WTC11 (cell line): ENCODE measurements around the gene OCA2.

Experiments used
- CREB1 ChIP-seq: sonication (generic); formaldehyde crosslinking; IDR thresholded peaks from 2 replicates; pipeline ENCODE4 v1.8.0; 2023; ENCODE audit warnings: mild to moderate bottlenecking, missing genetic modification reagents
- CTCF ChIP-seq: fragments of 200-600 bp; IDR thresholded peaks from 2 replicates; pipeline ENCODE4 v1.8.0; 2022; ENCODE audit warnings: antibody characterized with exemption
- ETV6 ChIP-seq: sonication (generic); formaldehyde crosslinking; IDR thresholded peaks from 2 replicates; pipeline ENCODE4 v1.8.1; 2022; ENCODE audit warnings: mild to moderate bottlenecking, missing genetic modification reagents
- HMGXB4 ChIP-seq: sonication (generic); formaldehyde crosslinking; IDR thresholded peaks from 2 replicates; pipeline ENCODE4 v1.8.1; 2023; ENCODE audit warnings: mild to moderate bottlenecking, moderate library complexity, missing genetic modification reagents
- KAT7 ChIP-seq: sonication (generic); formaldehyde crosslinking; IDR thresholded peaks from 2 replicates; pipeline ENCODE4 v1.8.1; 2023; ENCODE audit warnings: missing genetic modification reagents, mild to moderate bottlenecking, borderline replicate concordance
- MAX ChIP-seq: sonication (generic); formaldehyde crosslinking; IDR thresholded peaks from 2 replicates; pipeline ENCODE4 v1.8.0; 2022; ENCODE audit warnings: mild to moderate bottlenecking, missing genetic modification reagents
- SP1 ChIP-seq: sonication (generic); formaldehyde crosslinking; conservative IDR thresholded peaks from 2 replicates; pipeline ENCODE4 v1.8.1; 2022; ENCODE audit warnings: missing genetic modification reagents
- STAT6 ChIP-seq: sonication (generic); formaldehyde crosslinking; conservative IDR thresholded peaks from 2 replicates; pipeline ENCODE4 v1.8.1; 2023; ENCODE audit warnings: mild to moderate bottlenecking, low read depth, missing genetic modification reagents, moderate library complexity
- ZBTB43 ChIP-seq: sonication (generic); formaldehyde crosslinking; IDR thresholded peaks from 2 replicates; pipeline ENCODE4 v1.8.1; 2023; ENCODE audit warnings: mild to moderate bottlenecking, missing genetic modification reagents
- TF ChIP-seq, protein P1 (sequence below): sonication (generic); formaldehyde crosslinking; conservative IDR thresholded peaks from 2 replicates; pipeline ENCODE4 v1.8.1; 2022; ENCODE audit warnings: mild to moderate bottlenecking, missing genetic modification reagents
- TF ChIP-seq, protein P2 (sequence below): sonication (generic); formaldehyde crosslinking; IDR thresholded peaks from 2 replicates; pipeline ENCODE4 v1.8.0; 2023; ENCODE audit warnings: mild to moderate bottlenecking, missing genetic modification reagents
- TF ChIP-seq, protein P3 (sequence below): sonication (generic); formaldehyde crosslinking; IDR thresholded peaks from 2 replicates; pipeline ENCODE4 v1.8.1; 2023; ENCODE audit warnings: mild to moderate bottlenecking, missing genetic modification reagents, moderate library complexity
- TF ChIP-seq, protein P4 (sequence below): sonication (generic); formaldehyde crosslinking; IDR thresholded peaks from 2 replicates; pipeline ENCODE4 v1.8.1; 2023; ENCODE audit warnings: mild to moderate bottlenecking, missing genetic modification reagents, borderline replicate concordance

- TF ChIP-seq ZBTB43 (CRISPR knock-in tag): no peak
- no peak for TF ChIP-seq MAX (CRISPR knock-in tag)
- no peak for TF ChIP-seq CTCF
- no peak for TF ChIP-seq SP1 (CRISPR knock-in tag)
- no peak for TF ChIP-seq HMGXB4 (CRISPR knock-in tag)
- TF ChIP-seq STAT6 (CRISPR knock-in tag): no peak
- TF ChIP-seq, protein P1, sequence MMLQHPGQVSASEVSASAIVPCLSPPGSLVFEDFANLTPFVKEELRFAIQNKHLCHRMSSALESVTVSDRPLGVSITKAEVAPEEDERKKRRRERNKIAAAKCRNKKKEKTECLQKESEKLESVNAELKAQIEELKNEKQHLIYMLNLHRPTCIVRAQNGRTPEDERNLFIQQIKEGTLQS: no peak
- TF ChIP-seq KAT7 (CRISPR knock-in tag): no peak
- TF ChIP-seq, protein P2, sequence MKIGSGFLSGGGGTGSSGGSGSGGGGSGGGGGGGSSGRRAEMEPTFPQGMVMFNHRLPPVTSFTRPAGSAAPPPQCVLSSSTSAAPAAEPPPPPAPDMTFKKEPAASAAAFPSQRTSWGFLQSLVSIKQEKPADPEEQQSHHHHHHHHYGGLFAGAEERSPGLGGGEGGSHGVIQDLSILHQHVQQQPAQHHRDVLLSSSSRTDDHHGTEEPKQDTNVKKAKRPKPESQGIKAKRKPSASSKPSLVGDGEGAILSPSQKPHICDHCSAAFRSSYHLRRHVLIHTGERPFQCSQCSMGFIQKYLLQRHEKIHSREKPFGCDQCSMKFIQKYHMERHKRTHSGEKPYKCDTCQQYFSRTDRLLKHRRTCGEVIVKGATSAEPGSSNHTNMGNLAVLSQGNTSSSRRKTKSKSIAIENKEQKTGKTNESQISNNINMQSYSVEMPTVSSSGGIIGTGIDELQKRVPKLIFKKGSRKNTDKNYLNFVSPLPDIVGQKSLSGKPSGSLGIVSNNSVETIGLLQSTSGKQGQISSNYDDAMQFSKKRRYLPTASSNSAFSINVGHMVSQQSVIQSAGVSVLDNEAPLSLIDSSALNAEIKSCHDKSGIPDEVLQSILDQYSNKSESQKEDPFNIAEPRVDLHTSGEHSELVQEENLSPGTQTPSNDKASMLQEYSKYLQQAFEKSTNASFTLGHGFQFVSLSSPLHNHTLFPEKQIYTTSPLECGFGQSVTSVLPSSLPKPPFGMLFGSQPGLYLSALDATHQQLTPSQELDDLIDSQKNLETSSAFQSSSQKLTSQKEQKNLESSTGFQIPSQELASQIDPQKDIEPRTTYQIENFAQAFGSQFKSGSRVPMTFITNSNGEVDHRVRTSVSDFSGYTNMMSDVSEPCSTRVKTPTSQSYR (CRISPR knock-in tag): no peak
- no peak for TF ChIP-seq CREB1 (CRISPR knock-in tag)
- no peak for TF ChIP-seq ETV6
- TF ChIP-seq, protein P3, sequence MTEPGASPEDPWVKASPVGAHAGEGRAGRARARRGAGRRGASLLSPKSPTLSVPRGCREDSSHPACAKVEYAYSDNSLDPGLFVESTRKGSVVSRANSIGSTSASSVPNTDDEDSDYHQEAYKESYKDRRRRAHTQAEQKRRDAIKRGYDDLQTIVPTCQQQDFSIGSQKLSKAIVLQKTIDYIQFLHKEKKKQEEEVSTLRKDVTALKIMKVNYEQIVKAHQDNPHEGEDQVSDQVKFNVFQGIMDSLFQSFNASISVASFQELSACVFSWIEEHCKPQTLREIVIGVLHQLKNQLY (CRISPR knock-in tag): no peak
- TF ChIP-seq, protein P4, sequence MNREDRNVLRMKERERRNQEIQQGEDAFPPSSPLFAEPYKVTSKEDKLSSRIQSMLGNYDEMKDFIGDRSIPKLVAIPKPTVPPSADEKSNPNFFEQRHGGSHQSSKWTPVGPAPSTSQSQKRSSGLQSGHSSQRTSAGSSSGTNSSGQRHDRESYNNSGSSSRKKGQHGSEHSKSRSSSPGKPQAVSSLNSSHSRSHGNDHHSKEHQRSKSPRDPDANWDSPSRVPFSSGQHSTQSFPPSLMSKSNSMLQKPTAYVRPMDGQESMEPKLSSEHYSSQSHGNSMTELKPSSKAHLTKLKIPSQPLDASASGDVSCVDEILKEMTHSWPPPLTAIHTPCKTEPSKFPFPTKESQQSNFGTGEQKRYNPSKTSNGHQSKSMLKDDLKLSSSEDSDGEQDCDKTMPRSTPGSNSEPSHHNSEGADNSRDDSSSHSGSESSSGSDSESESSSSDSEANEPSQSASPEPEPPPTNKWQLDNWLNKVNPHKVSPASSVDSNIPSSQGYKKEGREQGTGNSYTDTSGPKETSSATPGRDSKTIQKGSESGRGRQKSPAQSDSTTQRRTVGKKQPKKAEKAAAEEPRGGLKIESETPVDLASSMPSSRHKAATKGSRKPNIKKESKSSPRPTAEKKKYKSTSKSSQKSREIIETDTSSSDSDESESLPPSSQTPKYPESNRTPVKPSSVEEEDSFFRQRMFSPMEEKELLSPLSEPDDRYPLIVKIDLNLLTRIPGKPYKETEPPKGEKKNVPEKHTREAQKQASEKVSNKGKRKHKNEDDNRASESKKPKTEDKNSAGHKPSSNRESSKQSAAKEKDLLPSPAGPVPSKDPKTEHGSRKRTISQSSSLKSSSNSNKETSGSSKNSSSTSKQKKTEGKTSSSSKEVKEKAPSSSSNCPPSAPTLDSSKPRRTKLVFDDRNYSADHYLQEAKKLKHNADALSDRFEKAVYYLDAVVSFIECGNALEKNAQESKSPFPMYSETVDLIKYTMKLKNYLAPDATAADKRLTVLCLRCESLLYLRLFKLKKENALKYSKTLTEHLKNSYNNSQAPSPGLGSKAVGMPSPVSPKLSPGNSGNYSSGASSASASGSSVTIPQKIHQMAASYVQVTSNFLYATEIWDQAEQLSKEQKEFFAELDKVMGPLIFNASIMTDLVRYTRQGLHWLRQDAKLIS (CRISPR knock-in tag): no peak
Measured at GRCh38 chr15:27983496-27983895, 115.6 kb downstream of the OCA2 start.
